K562 (cell line): ENCODE data around the gene SLC26A1. TPM values are rescaled to one million over a fixed set of nuclear protein-coding genes. Genes with fewer than 3 reads are reported as not detected.

Experiments
- ATAC-seq: fragments of 200-7000 bp; cut with Tn5 transposase; 3 replicates; pipeline ENCODE4 v1.9.1; 2020; ENCODE audit warnings: moderate library complexity
- BruUV-seq: library from RNA; stranded (reverse); fragments of 400-500 nt; replicated peaks from 2 replicates; lab custom pipeline; 2021; lab: Mats Ljungman, UMichigan
- CTCF ChIA-PET: fragments of 300-600 bp; formaldehyde crosslinking; extraction: SDS; loops from one replicate; lab custom pipeline; 2021; ENCODE audit warnings: low intra/inter-chr PET ratio; lab: Yijun Ruan, JAX
- POLR2A ChIA-PET: fragments of 300-600, 350-650 bp; sonication (Branson Sonifier 250); formaldehyde crosslinking; extraction: SDS; loops from one replicate; lab custom pipeline; 2021; ENCODE audit warnings: antibody characterized with exemption, inconsistent platforms; lab: Yijun Ruan, JAX
- DNase-seq, 4 experiments: peaks; one replicate each; pipeline versions ENCODE4 v3.0.0 to v3.0.0-alpha.2; 2011 to 2018; ENCODE audit warnings: low spot score in 3 of 4, mixed read lengths in 3 of 4; ENCODE audit errors: extremely low read depth in 1 of 4
- FAIRE-seq: peaks from 2 replicates; lab custom pipeline; 2011; peaks lifted over from hg19 to GRCh38; lab: Jason Lieb, UNC
- H2AFZ ChIP-seq: 2 replicates; pipeline ENCODE4 v1.6.0; 2011; ENCODE audit warnings: low read depth, low read length, control low read depth, inconsistent platforms
- H3K27ac ChIP-seq: fragments of 200-600 bp; 3 replicates; pipeline ENCODE4 v1.8.0; 2011; ENCODE audit warnings: low read depth, mild to moderate bottlenecking, control low read depth, inconsistent platforms, low read length, moderate library complexity, mixed read lengths; ENCODE audit errors: extremely low read depth
- H3K27me3 ChIP-seq, 2 experiments: fragments of 300-600 bp in 1 of 2; 2 replicates in 1 of 2; 3 replicates in 1 of 2; pipeline versions ENCODE4 v1.6.0 to v1.8.0; 2011; ENCODE audit warnings: inconsistent platforms in 2 of 2, low read length in 2 of 2, mild to moderate bottlenecking in 1 of 2, mixed read lengths in 1 of 2, moderate library complexity in 1 of 2; ENCODE audit not compliant: control insufficient read depth in 2 of 2, insufficient read depth in 2 of 2
- H3K36me3 ChIP-seq: fragments of 300-600 bp; 3 replicates; pipeline ENCODE4 v1.8.0; 2011; ENCODE audit warnings: mild to moderate bottlenecking, low read length, inconsistent platforms; ENCODE audit not compliant: control insufficient read depth, insufficient read depth
- H3K4me1 ChIP-seq, 2 experiments: fragments of 200-600 bp in 1 of 2; replicated peaks in 1 of 2; 2 replicates in 1 of 2; 3 replicates in 1 of 2; pipeline versions ENCODE4 v1.5.1 to v1.8.0; 2011; ENCODE audit warnings: inconsistent platforms in 2 of 2, low read length in 2 of 2, mild to moderate bottlenecking in 1 of 2, mixed read lengths in 1 of 2, moderate library complexity in 1 of 2; ENCODE audit not compliant: control insufficient read depth in 2 of 2, insufficient read depth in 2 of 2
- H3K4me2 ChIP-seq: 2 replicates; pipeline ENCODE4 v1.6.1; 2011; ENCODE audit warnings: low read length, control low read depth, inconsistent platforms, mixed read lengths; ENCODE audit not compliant: insufficient read depth
- H3K4me3 ChIP-seq: fragments of 200-600 bp; sonication (generic), shearing (Covaris generic); 2 replicates; pipeline ENCODE4 v1.5.1; 2016; ENCODE audit warnings: control low read depth, inconsistent platforms
- H3K79me2 ChIP-seq: fragments of 200-600 bp; 3 replicates; pipeline ENCODE4 v1.8.0; 2011; ENCODE audit warnings: low read length, inconsistent platforms; ENCODE audit not compliant: control insufficient read depth, insufficient read depth
- H3K9ac ChIP-seq, 2 experiments: 2 replicates each; pipeline versions ENCODE4 v1.6.0 to v1.6.1; 2011; ENCODE audit warnings: low read depth in 2 of 2, low read length in 2 of 2, control low read depth in 1 of 2, inconsistent platforms in 1 of 2, mild to moderate bottlenecking in 1 of 2, mixed read lengths in 1 of 2; ENCODE audit not compliant: insufficient read depth in 1 of 2
- H3K9me1 ChIP-seq: one replicate; pipeline ENCODE4 v1.6.0; 2011; ENCODE audit warnings: inconsistent platforms, mild to moderate bottlenecking, low read length, moderate library complexity; ENCODE audit not compliant: control insufficient read depth, insufficient read depth
- H3K9me3 ChIP-seq: replicated peaks from 2 replicates; pipeline ENCODE4 v1.5.1; 2011; ENCODE audit warnings: low read depth, low read length, inconsistent platforms; ENCODE audit not compliant: control insufficient read depth, insufficient read depth
- H4K20me1 ChIP-seq: replicated peaks from 2 replicates; pipeline ENCODE4 v1.6.1; 2011; ENCODE audit warnings: low read length, inconsistent platforms, mixed read lengths; ENCODE audit not compliant: control insufficient read depth, insufficient read depth
- POLR2G ChIP-seq: fragments of 200-400 bp; formaldehyde crosslinking; IDR thresholded peaks from 2 replicates; pipeline ENCODE4 v1.6.1; 2017; ENCODE audit warnings: low read depth, mild to moderate bottlenecking, antibody characterized with exemption, low read length, moderate library complexity
- ZNF445 ChIP-seq: fragments of 250-450 bp; sonication (Bioruptor Pico); IDR thresholded peaks from 2 replicates; pipeline ENCODE4 v1.4.0; 2020; ENCODE audit warnings: low read depth, mild to moderate bottlenecking, moderate library complexity
- WGBS: fragments of 100-300 bp; shearing (Covaris generic); methylation state at CpG from one replicate; pipeline ENCODE4 v1.1.6; 2016; ENCODE audit warnings: low coverage, mixed read lengths; ENCODE audit not compliant: insufficient coverage; ENCODE audit errors: missing lambda C conversion rate; 5-methylcytosine and 5-hydroxymethylcytosine counted together
- in situ Hi-C: fragments of 300-500 bp; cut with MboI; formaldehyde crosslinking; loops from 4 replicates; pipeline ENCODE4 v1.15.0; 2018; ENCODE audit warnings: inconsistent platforms, mixed read lengths
- intact Hi-C: fragments of 100-400 bp; cut with micrococcal nuclease; formaldehyde crosslinking; loops from 2 replicates; pipeline ENCODE4 v1.14.2; 2022
- polyA plus RNA-seq, 8 experiments: library from polyadenylated mRNA; depleted of rRNA in 4 of 8; stranded (reverse) in 5 of 8; unstranded in 3 of 8; fragments of >200 nt; fragmentation: Nextera tagmentation in 2 of 8; fragmentation: Illumina TruSeq in 1 of 8; extraction: Ambion mirVana in 2 of 8; extraction: Trizol in 1 of 8; gene quantifications; 2 replicates each; pipeline versions ENCODE4 v1.2.1 to v1.2.3, GENCODE V29; 2011 to 2014; ENCODE audit warnings: inconsistent platforms in 1 of 8, missing spikeins in 1 of 8
- total RNA-seq, 7 experiments: library from RNA; depleted of rRNA in 6 of 7; stranded (reverse); fragments of >200 nt in 6 of 7; fragmentation: Illumina TruSeq in 2 of 7; extraction: Trizol in 2 of 7; gene quantifications; 2 replicates each; pipeline versions ENCODE4 v1.2.1 to v1.2.3, GENCODE V29; 2011 to 2021; ENCODE audit warnings: low replicate concordance in 1 of 7

The SLC26A1 gene
- total and polyA plus RNA-seq, 9 of the 15 experiments (the other 6 are each of a cell fraction or from before 2014, with no cell fraction given) = 0.11 to 4.2 (median 0.95) TPM

DNA sequence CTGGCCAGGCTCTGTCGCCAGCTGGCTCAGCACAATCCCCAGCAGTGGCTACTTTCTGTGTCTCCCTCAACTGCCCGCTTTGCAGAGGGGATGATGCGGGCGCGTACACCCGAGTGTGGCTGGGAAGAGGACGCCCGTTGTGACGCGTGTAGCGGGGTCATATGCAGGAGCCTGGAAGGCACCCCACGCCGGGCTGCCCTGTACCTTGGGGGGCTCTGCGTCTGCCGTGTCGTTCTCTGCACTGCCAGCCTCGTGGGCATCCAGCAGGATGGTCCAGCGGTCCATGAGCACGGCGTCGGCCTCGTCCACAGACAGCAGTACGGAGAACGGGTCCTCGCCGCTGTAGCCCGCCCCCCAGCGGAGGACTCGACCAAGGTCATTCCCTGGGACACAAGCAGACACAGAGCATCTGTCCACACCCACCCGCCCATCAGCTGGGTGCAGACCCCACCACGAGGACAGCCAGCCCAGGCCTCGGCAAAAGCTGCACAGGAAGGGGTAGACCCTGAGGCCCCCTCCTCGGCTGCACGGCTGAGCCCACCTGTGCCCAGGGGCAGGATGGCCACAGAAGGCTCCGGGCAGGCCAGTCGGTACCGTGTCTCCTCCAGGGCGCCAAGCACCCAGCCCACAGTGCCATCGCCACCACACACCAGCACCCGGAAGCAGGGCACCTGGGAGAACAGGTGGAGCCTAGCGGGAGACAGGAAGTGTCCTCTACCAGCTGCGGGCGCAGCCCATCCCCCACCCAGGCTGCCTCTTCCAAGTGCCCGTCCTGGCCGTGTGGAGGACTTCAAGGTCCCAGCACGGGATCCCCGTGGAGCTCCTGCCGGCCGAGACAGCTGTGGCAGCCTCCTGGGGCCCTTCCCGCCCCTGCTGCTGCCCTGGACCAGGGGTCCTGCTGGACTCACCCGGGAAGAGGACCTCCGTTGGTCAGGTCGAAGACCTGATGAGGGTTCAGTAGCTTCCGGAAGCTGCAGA lies 30.7 kb downstream of the SLC26A1 start:
- H3K9ac ChIP-seq = no peak overlapping the region; a peak in 1 of 4 replicates
- H3K4me3 ChIP-seq = no peak overlapping the region
- no peaks in the 10 kb centered on the region for H3K79me2 ChIP-seq
- no peak for ATAC-seq
- no peak overlapping the region for H2AFZ ChIP-seq
- no peak for TF ChIP-seq ZNF445 (CRISPR knock-in tag)
- peak; percentile 57 for TF ChIP-seq POLR2G
- peaks cover 0 to 46% of the 10 kb centered on the region in 2 experiments; a peak in 2 of 5 replicates for H3K4me1 ChIP-seq
- no peak for DNase-seq
- BruUV-seq = no TSS peak
- CTCF ChIA-PET = no interaction called here
- POLR2A ChIA-PET = interaction anchor here (0.6 to 1.3 kb wide), 2 partner anchors 30 to 397 kb away, joined by 3 to 4 read pairs; partner anchors contain the start of genes GAK and TMEM175
- H3K4me2 ChIP-seq = no peak overlapping the region
- intact Hi-C loops (no loop called here), in situ Hi-C loops (no loop called here)
- no peaks in the 10 kb centered on the region for H3K9me3 ChIP-seq
- WGBS = 93% methylated on average over 34 of the region's 54 CpGs
- H3K27me3 ChIP-seq = no peaks in the 10 kb centered on the region
- H4K20me1 ChIP-seq = no peaks in the 10 kb centered on the region
- H3K9me1 ChIP-seq = no peaks in the 10 kb centered on the region
- peaks cover 26% of the 10 kb centered on the region; the same call in 1 of the 3 replicates for H3K36me3 ChIP-seq
- H3K27ac ChIP-seq = no peak overlapping the region
- no peak for FAIRE-seq
